HepG2 (cell line): ENCODE measurements around the gene ARHGEF9. TPM values are rescaled to one million over a fixed set of nuclear protein-coding genes. Genes with fewer than 3 reads are reported as not detected.
A peak's percentile ranks its signal among the peaks of the same experiment; 100 is the strongest.

Experiments used
- ATAC-seq: fragments of 200-7000 bp; cut with Tn5 transposase; 3 replicates; pipeline ENCODE4 v1.9.1; 2020; ENCODE audit warnings: mild to moderate bottlenecking, moderate library complexity
- BruUV-seq: library from RNA; stranded (reverse); fragments of 400-500 nt; replicated peaks from 2 replicates; lab custom pipeline; 2021; lab: Mats Ljungman, UMichigan
- CTCF ChIA-PET: fragments of 300-600 bp; formaldehyde crosslinking; extraction: SDS; loops from one replicate; lab custom pipeline; 2021; ENCODE audit warnings: low total read pairs, inconsistent platforms, low intra/inter-chr PET ratio; lab: Yijun Ruan, JAX
- POLR2A ChIA-PET: fragments of 350-600 bp; sonication (Branson Sonifier 250); formaldehyde crosslinking; loops from one replicate; lab custom pipeline; 2020; ENCODE audit warnings: antibody characterized with exemption, inconsistent platforms; lab: Yijun Ruan, JAX
- DNase-seq: peaks from one replicate; pipeline ENCODE4 v3.0.0-alpha.2; 2015; ENCODE audit warnings: low spot score
- FAIRE-seq: peaks from 3 replicates; lab custom pipeline; 2011; peaks lifted over from hg19 to GRCh38; lab: Jason Lieb, UNC
- H2AFZ ChIP-seq: one replicate; pipeline ENCODE4 v1.6.1; 2011; ENCODE audit warnings: low read length, inconsistent platforms
- H3K27ac ChIP-seq: fragments of 300-600 bp; 3 replicates; pipeline ENCODE4 v1.8.0; 2011; ENCODE audit warnings: mixed run types, mild to moderate bottlenecking, mixed read lengths, low read length, inconsistent platforms; ENCODE audit not compliant: insufficient read depth; ENCODE audit errors: extremely low read length
- H3K27me3 ChIP-seq, 2 experiments: fragments of 200-600 bp in 1 of 2; 2 replicates in 1 of 2; 3 replicates in 1 of 2; pipeline versions ENCODE4 v1.6.0 to v1.8.0; 2011; ENCODE audit warnings: low read length in 2 of 2, mild to moderate bottlenecking in 2 of 2, moderate library complexity in 2 of 2, inconsistent platforms in 1 of 2; ENCODE audit not compliant: insufficient read depth in 2 of 2, control insufficient read depth in 1 of 2
- H3K36me3 ChIP-seq, 2 experiments: fragments of 200-600 bp in 1 of 2; replicated peaks in 1 of 2; 2 replicates in 1 of 2; 3 replicates in 1 of 2; pipeline versions ENCODE4 v1.5.1 to v1.8.0; 2011; ENCODE audit warnings: low read length in 2 of 2, inconsistent platforms in 1 of 2; ENCODE audit not compliant: insufficient read depth in 2 of 2, control insufficient read depth in 1 of 2
- H3K4me1 ChIP-seq: 2 replicates; pipeline ENCODE4 v1.5.1; 2012; ENCODE audit warnings: low read length, inconsistent platforms; ENCODE audit not compliant: insufficient read depth
- H3K4me2 ChIP-seq: 2 replicates; pipeline ENCODE4 v1.6.0; 2011; ENCODE audit warnings: low read depth, low read length, inconsistent platforms
- H3K4me3 ChIP-seq, 3 experiments: fragments of 200-600 bp in 1 of 3; sonication (generic), shearing (Covaris generic) in 1 of 3; replicated peaks in 1 of 3; 2 replicates each; pipeline ENCODE4 v1.5.1; 2011 to 2016; ENCODE audit warnings: low read length in 3 of 3, inconsistent platforms in 2 of 3, low read depth in 2 of 3, mild to moderate bottlenecking in 2 of 3, control low read depth in 1 of 3, mixed read lengths in 1 of 3; ENCODE audit not compliant: insufficient read depth in 1 of 3
- H3K79me2 ChIP-seq: one replicate; pipeline ENCODE4 v1.6.1; 2011; ENCODE audit warnings: low read length, inconsistent platforms; ENCODE audit not compliant: insufficient read depth
- H3K9ac ChIP-seq: 2 replicates; pipeline ENCODE4 v1.6.0; 2011; ENCODE audit warnings: mild to moderate bottlenecking, low read depth, low read length, inconsistent platforms; ENCODE audit not compliant: insufficient read depth
- H3K9me3 ChIP-seq: 2 replicates; pipeline ENCODE4 v1.5.1; 2012; ENCODE audit warnings: mild to moderate bottlenecking, low read length
- H4K20me1 ChIP-seq: 2 replicates; pipeline ENCODE4 v1.6.0; 2011; ENCODE audit warnings: inconsistent platforms, mild to moderate bottlenecking, low read length, moderate library complexity; ENCODE audit not compliant: insufficient read depth
- CEBPG ChIP-seq: IDR thresholded peaks from 2 replicates; pipeline ENCODE4 v1.6.1; 2016
- CENPX ChIP-seq: sonication (generic); formaldehyde crosslinking; IDR thresholded peaks from 2 replicates; pipeline ENCODE4 v1.9.0; 2021; ENCODE audit warnings: mild to moderate bottlenecking, missing genetic modification reagents, moderate library complexity
- CHD2 ChIP-seq: IDR thresholded peaks from 2 replicates; pipeline ENCODE4 v1.6.1; 2011; ENCODE audit warnings: low read depth, low read length, improper control_type of control experiment
- DNMT3B ChIP-seq: conservative IDR thresholded peaks from 2 replicates; pipeline ENCODE4 v1.6.1; 2016; ENCODE audit warnings: missing biosample characterization, control low read depth
- KLF9 ChIP-seq: IDR thresholded peaks from 2 replicates; pipeline ENCODE4 v1.6.1; 2016; ENCODE audit warnings: low read depth
- NCOA1 ChIP-seq: sonication (generic); formaldehyde crosslinking; IDR thresholded peaks from 2 replicates; pipeline ENCODE4 v1.9.0; 2021; ENCODE audit warnings: missing genetic modification reagents
- RELA ChIP-seq: sonication (generic); formaldehyde crosslinking; IDR thresholded peaks from 2 replicates; pipeline ENCODE4 v1.4.0; 2020; ENCODE audit warnings: missing genetic modification reagents
- ZNF225 ChIP-seq: sonication (generic); formaldehyde crosslinking; IDR thresholded peaks from 2 replicates; pipeline ENCODE4 v1.4.0; 2020; ENCODE audit warnings: mild to moderate bottlenecking, missing genetic modification reagents
- ZNF749 ChIP-seq: sonication (generic); formaldehyde crosslinking; IDR thresholded peaks from 2 replicates; pipeline ENCODE4 v1.8.0; 2022; ENCODE audit warnings: mild to moderate bottlenecking, missing genetic modification reagents, moderate library complexity, borderline replicate concordance
- ZNF788 ChIP-seq: sonication (generic); formaldehyde crosslinking; IDR thresholded peaks from 2 replicates; pipeline ENCODE4 v1.5.0; 2020; ENCODE audit warnings: mild to moderate bottlenecking, missing genetic modification reagents, borderline replicate concordance
- WGBS: methylation state at CpG from one replicate; pipeline ENCODE4 v1.1.6; 2017; ENCODE audit warnings: low lambda C conversion rate; 5-methylcytosine and 5-hydroxymethylcytosine counted together
- in situ Hi-C: cut with HindIII; loops from 2 replicates; pipeline ENCODE4 v1.10.0; 2017; ENCODE audit warnings: low pct_unique_long_range_greater_than_20kb; ENCODE audit not compliant: extremely low pct_ligation_motif_present
- intact Hi-C: fragments of 100-400 bp; cut with micrococcal nuclease; formaldehyde crosslinking; loops from one replicate; pipeline ENCODE4 v1.10.0; 2022; ENCODE audit not compliant: unreplicated experiment
- polyA plus RNA-seq, 8 experiments: library from polyadenylated mRNA; depleted of rRNA in 3 of 8; stranded (reverse) in 7 of 8; unstranded in 1 of 8; fragments of >200 nt; fragmentation: Illumina TruSeq in 4 of 8; extraction: Trizol in 4 of 8; gene quantifications; 2 replicates each; pipeline versions ENCODE4 v1.2.1 to v1.2.3, GENCODE V29; 2011 to 2016; ENCODE audit warnings: low read depth in 4 of 8, missing spikeins in 1 of 8, mixed read lengths in 1 of 8; ENCODE audit not compliant: insufficient read depth in 1 of 8
- total RNA-seq, 5 experiments: library from RNA; depleted of rRNA; stranded (reverse); fragments of >200 nt; fragmentation: Illumina TruSeq; extraction: Trizol; gene quantifications; 2 replicates each; pipeline ENCODE4 v1.2.3, GENCODE V29; 2016; ENCODE audit warnings: low read depth in 1 of 5
- TF ChIP-seq, protein P1 (sequence below): sonication (generic); formaldehyde crosslinking; IDR thresholded peaks from 2 replicates; pipeline ENCODE4 v1.5.1; 2020; ENCODE audit warnings: missing genetic modification reagents, mild to moderate bottlenecking, borderline replicate concordance
- TF ChIP-seq, protein P2 (sequence below): sonication (generic); formaldehyde crosslinking; IDR thresholded peaks from 2 replicates; pipeline ENCODE4 v1.5.0; 2020; ENCODE audit warnings: missing genetic modification reagents

ARHGEF9 gene
- total and polyA plus RNA-seq, 2 of the 13 experiments (the other 11 are each of a cell fraction or from before 2014, with no cell fraction given) = 0.91 to 1.8 TPM

- TF ChIP-seq, protein P1, sequence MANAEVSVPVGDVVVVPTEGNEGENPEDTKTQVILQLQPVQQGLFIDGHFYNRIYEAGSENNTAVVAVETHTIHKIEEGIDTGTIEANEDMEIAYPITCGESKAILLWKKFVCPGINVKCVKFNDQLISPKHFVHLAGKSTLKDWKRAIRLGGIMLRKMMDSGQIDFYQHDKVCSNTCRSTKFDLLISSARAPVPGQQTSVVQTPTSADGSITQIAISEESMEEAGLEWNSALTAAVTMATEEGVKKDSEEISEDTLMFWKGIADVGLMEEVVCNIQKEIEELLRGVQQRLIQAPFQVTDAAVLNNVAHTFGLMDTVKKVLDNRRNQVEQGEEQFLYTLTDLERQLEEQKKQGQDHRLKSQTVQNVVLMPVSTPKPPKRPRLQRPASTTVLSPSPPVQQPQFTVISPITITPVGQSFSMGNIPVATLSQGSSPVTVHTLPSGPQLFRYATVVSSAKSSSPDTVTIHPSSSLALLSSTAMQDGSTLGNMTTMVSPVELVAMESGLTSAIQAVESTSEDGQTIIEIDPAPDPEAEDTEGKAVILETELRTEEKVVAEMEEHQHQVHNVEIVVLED = peak; percentile 95
- TF ChIP-seq CHD2 (0 out of 2 replicates have a peak, but pooled peaks have one; percentile 27), ZNF225 (no peak), NCOA1 (CRISPR knock-in tag) (no peak), ZNF749 (CRISPR knock-in tag) (no peak)
- TF ChIP-seq, protein P2, sequence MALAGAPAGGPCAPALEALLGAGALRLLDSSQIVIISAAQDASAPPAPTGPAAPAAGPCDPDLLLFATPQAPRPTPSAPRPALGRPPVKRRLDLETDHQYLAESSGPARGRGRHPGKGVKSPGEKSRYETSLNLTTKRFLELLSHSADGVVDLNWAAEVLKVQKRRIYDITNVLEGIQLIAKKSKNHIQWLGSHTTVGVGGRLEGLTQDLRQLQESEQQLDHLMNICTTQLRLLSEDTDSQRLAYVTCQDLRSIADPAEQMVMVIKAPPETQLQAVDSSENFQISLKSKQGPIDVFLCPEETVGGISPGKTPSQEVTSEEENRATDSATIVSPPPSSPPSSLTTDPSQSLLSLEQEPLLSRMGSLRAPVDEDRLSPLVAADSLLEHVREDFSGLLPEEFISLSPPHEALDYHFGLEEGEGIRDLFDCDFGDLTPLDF = no peak
- TF ChIP-seq, all 625 proteins: peak for 30
Observed at GRCh38 chrX:63754860-63755579, 30.0 kb downstream of the ARHGEF9 start (continued).

- H3K27me3 ChIP-seq = no peaks in the 10 kb centered on the region
- 2% methylated on average over 19 of the region's 25 CpGs for WGBS
- peak overlapping the region; percentile 46; the same call in 1 of the 2 replicates for H3K9ac ChIP-seq
- H3K36me3 ChIP-seq = no peaks in the 10 kb centered on the region
- H3K27ac ChIP-seq = peak overlapping the region; percentile 38
- BruUV-seq = no TSS peak
- peak overlapping the region; percentile 34 to 73 (median 64) for H3K4me3 ChIP-seq
- in situ Hi-C loops (no loop called here), intact Hi-C loops (no loop called here)
- no peaks in the 10 kb centered on the region for H3K79me2 ChIP-seq
- ATAC-seq (peak; percentile 33), DNase-seq (no peak)
- H2AFZ ChIP-seq = peak overlapping the region; percentile 72
- no peaks in the 10 kb centered on the region for H3K9me3 ChIP-seq
- H3K4me1 ChIP-seq = 0 out of 2 replicates have a peak, but pooled peaks cover 5% of the 10 kb centered on the region
- CTCF ChIA-PET = no interaction called here
- TF ChIP-seq DNMT3B (CRISPR knock-in tag) = no peak
- no peak for TF ChIP-seq ZNF788 (CRISPR knock-in tag)
- no peak for TF ChIP-seq CEBPG (CRISPR knock-in tag)
- no peak for TF ChIP-seq CENPX (CRISPR knock-in tag)
- no peak for TF ChIP-seq KLF9
- TF ChIP-seq RELA (CRISPR knock-in tag) = no peak
- TF ChIP-seq, all 625 proteins: peak for 0
- FAIRE-seq = no peak
- Histone ChIP-seq H4K20me1 (no peaks in the 10 kb centered on the region), H3K4me2 (peak overlapping the region; percentile 75)
- POLR2A ChIA-PET = no interaction called here
Observed at GRCh38 chrX:63754136-63754859, 30.7 kb downstream of the ARHGEF9 start.
